Chondrocyte (in vitro differentiated cells): ENCODE measurements around the gene SPATS2. TPM values are rescaled to one million over a fixed set of nuclear protein-coding genes. Genes with fewer than 3 reads are reported as not detected.

Experiments
- DNase-seq: peaks from one replicate; pipeline ENCODE4 v3.0.0; 2021; ENCODE audit warnings: mixed read lengths, low spot score
- H3K27ac Mint-ChIP-seq: one replicate; pipeline ENCODE4 v1.8.0; 2021; ENCODE audit warnings: mild to moderate bottlenecking, moderate library complexity, mixed read lengths; ENCODE audit not compliant: unreplicated experiment
- H3K27me3 Mint-ChIP-seq: 2 replicates; pipeline ENCODE4 v1.8.0; 2021; ENCODE audit warnings: low read depth, mixed read lengths
- H3K36me3 Mint-ChIP-seq: 2 replicates; pipeline ENCODE4 v1.8.0; 2021; ENCODE audit warnings: low read depth, mixed read lengths
- H3K4me1 Mint-ChIP-seq: 2 replicates; pipeline ENCODE4 v1.8.0; 2021; ENCODE audit warnings: low read depth, mild to moderate bottlenecking, mixed read lengths
- H3K4me3 Mint-ChIP-seq: one replicate; pipeline ENCODE4 v1.8.0; 2021; ENCODE audit warnings: mild to moderate bottlenecking, moderate library complexity, mixed read lengths; ENCODE audit not compliant: unreplicated experiment
- H3K9me3 Mint-ChIP-seq: 2 replicates; pipeline ENCODE4 v1.8.0; 2021; ENCODE audit warnings: low read depth, mixed read lengths
- CTCF ChIP-seq: fragments of 200-600 bp; sonication (generic); IDR thresholded peaks from 2 replicates; pipeline ENCODE4 v1.5.0; 2021; ENCODE audit warnings: antibody characterized with exemption, mild to moderate bottlenecking, moderate library complexity
- total RNA-seq: library from RNA; stranded (reverse); gene quantifications from 3 replicates; pipeline ENCODE4 v1.2.1, GENCODE V29; 2021

The SPATS2 gene
- total RNA-seq, 1 donor from 2014 or later: 24.2 TPM

GRCh38 chr12:49366096-49366651 is 1.1 kb upstream of the SPATS2 start:
- Mint-ChIP-seq H3K4me3 (peak overlapping the region; percentile 88), H3K9me3 (no peaks in the 10 kb centered on the region), H3K27me3 (peaks cover 1% of the 10 kb centered on the region), H3K4me1 (peaks cover 38% of the 10 kb centered on the region), H3K36me3 (no peaks in the 10 kb centered on the region), H3K27ac (peak overlapping the region; percentile 97)
- no peak for TF ChIP-seq CTCF
- DNase-seq: no peak

GRCh38 chr12:49366652-49367380 is 446 bp upstream of the SPATS2 start:
- H3K27me3 Mint-ChIP-seq: no peaks in the 10 kb centered on the region
- peak overlapping the region; percentile 97 for H3K27ac Mint-ChIP-seq
- no peaks in the 10 kb centered on the region for H3K9me3 Mint-ChIP-seq
- no peaks in the 10 kb centered on the region for H3K36me3 Mint-ChIP-seq
- TF ChIP-seq CTCF: peak; percentile 67
- no peak for DNase-seq
- peak overlapping the region; percentile 88 for H3K4me3 Mint-ChIP-seq
- H3K4me1 Mint-ChIP-seq: peaks cover 38% of the 10 kb centered on the region

GRCh38 chr12:49368240-49368600 is 958 bp downstream of the SPATS2 start:
- H3K9me3 Mint-ChIP-seq: no peaks in the 10 kb centered on the region
- DNase-seq: no peak
- no peaks in the 10 kb centered on the region for H3K36me3 Mint-ChIP-seq
- H3K4me1 Mint-ChIP-seq: peaks cover 38% of the 10 kb centered on the region
- TF ChIP-seq CTCF: no peak
- H3K4me3 Mint-ChIP-seq: peak overlapping the region; percentile 88
- no peaks in the 10 kb centered on the region for H3K27me3 Mint-ChIP-seq
- peak overlapping the region; percentile 89 for H3K27ac Mint-ChIP-seq

GRCh38 chr12:49369411-49370145 is 2.3 kb downstream of the SPATS2 start:
- no peaks in the 10 kb centered on the region for H3K36me3 Mint-ChIP-seq
- peak overlapping the region; percentile 24 for H3K27ac Mint-ChIP-seq
- H3K9me3 Mint-ChIP-seq: no peaks in the 10 kb centered on the region
- H3K4me3 Mint-ChIP-seq: peak overlapping the region; percentile 33
- H3K27me3 Mint-ChIP-seq: no peaks in the 10 kb centered on the region
- DNase-seq: no peak
- TF ChIP-seq CTCF: peak; percentile 57
- H3K4me1 Mint-ChIP-seq: peaks cover 38% of the 10 kb centered on the region

- H3K4me1 Mint-ChIP-seq: peaks cover 33% of the 10 kb centered on the region
- no peak overlapping the region for H3K4me3 Mint-ChIP-seq
- no peak for TF ChIP-seq CTCF
- no peak for DNase-seq
- H3K27me3 Mint-ChIP-seq: no peaks in the 10 kb centered on the region
- no peak overlapping the region for H3K27ac Mint-ChIP-seq
- H3K9me3 Mint-ChIP-seq: no peaks in the 10 kb centered on the region
- H3K36me3 Mint-ChIP-seq: no peaks in the 10 kb centered on the region
Measured at GRCh38 chr12:49370539-49370938, 3.3 kb downstream of the SPATS2 start.
